ENCODE measurements around the gene DAGLA. TPM values are rescaled to one million over a fixed set of nuclear protein-coding genes. Genes with fewer than 3 reads are reported as not detected.
A peak's percentile ranks its signal among the peaks of the same experiment; 100 is the strongest.

The DAGLA gene
- total RNA-seq, 6 experiments from 2014 or later, result 2.4 to 4.2 (median 3.3) TPM

DNA sequence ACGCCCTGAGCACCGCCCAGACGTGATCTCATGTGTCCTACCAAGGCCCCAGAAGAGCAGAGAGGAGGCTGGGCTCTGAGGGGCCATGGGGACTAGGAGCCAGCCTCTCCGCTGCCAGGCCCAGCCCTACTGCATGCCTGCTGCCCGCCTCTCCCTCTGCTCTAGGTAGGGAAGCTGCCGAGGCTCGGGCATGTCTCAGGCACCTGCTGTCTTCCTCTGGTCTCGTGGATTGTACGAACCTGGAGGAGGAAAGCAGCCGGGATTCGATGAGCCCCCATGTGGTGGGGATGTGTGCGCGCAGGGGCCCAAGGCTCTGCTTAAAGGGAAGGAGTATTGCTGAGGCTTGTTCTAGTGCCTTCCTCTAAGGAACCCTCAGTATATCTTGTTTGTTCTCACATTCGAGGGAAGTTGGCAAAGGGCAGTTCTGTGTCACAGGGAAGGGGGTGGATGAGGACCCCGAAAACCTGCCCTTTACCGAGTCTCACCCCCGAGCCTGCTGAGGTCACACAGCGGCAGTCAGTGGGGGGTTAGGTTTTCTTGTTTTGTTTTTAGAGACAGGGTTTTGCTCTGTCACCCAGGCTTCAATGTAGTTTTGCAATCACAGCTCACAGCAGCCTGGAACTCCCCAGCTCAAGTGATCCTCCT lies 21.2 kb downstream of the DAGLA start:
- TF ChIP-seq, protein P1, sequence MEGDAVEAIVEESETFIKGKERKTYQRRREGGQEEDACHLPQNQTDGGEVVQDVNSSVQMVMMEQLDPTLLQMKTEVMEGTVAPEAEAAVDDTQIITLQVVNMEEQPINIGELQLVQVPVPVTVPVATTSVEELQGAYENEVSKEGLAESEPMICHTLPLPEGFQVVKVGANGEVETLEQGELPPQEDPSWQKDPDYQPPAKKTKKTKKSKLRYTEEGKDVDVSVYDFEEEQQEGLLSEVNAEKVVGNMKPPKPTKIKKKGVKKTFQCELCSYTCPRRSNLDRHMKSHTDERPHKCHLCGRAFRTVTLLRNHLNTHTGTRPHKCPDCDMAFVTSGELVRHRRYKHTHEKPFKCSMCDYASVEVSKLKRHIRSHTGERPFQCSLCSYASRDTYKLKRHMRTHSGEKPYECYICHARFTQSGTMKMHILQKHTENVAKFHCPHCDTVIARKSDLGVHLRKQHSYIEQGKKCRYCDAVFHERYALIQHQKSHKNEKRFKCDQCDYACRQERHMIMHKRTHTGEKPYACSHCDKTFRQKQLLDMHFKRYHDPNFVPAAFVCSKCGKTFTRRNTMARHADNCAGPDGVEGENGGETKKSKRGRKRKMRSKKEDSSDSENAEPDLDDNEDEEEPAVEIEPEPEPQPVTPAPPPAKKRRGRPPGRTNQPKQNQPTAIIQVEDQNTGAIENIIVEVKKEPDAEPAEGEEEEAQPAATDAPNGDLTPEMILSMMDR (IDR thresholded peaks at IDR 0.05), result peak; percentile 58
- H3K9me3 Mint-ChIP-seq, result no peaks in the 10 kb centered on the region
- H3K4me3 Mint-ChIP-seq, result no peak overlapping the region
- H3K27ac Mint-ChIP-seq, result no peak overlapping the region
- H3K27me3 Mint-ChIP-seq (ENCODE audit: insufficient read depth), result peaks cover 1% of the 10 kb centered on the region
- peaks cover 15% of the 10 kb centered on the region for H3K4me1 Mint-ChIP-seq (ENCODE audit: low read depth)
- no peaks in the 10 kb centered on the region for H3K36me3 Mint-ChIP-seq (ENCODE audit: low read depth)
- no peak for DNase-seq

DNA sequence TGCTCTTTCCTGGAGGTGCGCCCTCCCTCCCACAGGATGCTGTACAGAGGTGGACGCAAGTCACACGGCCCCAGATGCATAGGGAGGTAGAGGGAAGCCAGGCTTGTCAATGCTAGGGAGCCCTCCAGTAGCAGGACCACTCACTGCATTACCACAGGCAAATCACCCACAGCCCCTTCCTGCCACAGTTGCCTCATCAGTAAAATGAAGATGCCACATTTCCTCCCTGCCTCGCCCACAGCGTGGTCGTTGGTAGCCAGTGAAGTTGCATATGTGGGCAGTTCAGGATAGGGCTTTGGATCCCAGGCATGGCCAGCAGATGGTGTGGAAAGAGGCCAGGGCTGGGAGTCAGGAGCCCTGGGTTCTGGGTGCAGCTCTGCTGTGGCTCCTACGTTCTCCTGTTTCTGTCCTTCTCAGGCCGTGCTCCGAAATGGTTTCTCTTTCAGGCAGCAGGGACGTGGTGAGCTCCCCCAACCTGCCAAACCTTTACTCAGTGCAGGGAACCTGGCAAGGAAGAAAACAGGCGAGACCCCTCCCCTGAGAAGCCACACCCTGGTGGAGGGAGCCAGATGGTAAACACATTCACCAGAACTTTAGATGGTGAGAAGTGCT lies 22.6 kb downstream of the DAGLA start:
- Mint-ChIP-seq H3K27me3 (ENCODE audit: insufficient read depth) (peaks cover 1% of the 10 kb centered on the region), H3K4me3 (no peak overlapping the region)

DNA sequence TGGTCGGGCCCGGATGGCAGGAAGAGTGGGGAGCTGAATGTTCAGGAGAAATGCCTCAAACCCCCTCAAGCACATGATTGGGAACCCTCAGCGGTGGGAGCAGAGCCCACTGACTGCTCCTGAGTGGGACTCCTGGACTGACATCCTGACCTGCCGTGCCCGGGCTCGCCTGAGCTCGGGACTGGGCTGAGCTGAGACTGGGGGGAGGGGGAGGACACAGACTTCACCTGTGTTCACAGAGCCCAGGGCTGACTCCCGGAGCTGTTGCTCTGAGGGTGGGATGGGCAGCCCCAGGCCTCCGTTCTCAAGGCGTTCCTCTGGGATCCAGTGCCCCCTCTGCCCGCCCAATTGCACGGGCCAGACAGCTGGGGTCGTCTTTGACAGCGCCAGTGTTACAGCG lies 24.6 kb downstream of the DAGLA start:
- Mint-ChIP-seq H3K27me3 (ENCODE audit: insufficient read depth) (peaks cover 3% of the 10 kb centered on the region), H3K4me1 (ENCODE audit: low read depth) (peaks cover 14% of the 10 kb centered on the region), H3K4me3 (no peak overlapping the region), H3K27ac (no peak overlapping the region), H3K9me3 (no peaks in the 10 kb centered on the region), H3K36me3 (ENCODE audit: low read depth) (no peaks in the 10 kb centered on the region)
- no peak for DNase-seq
- TF ChIP-seq, protein P1 (IDR thresholded peaks at IDR 0.05), result no peak

More for the DNA sequence above, 22.6 kb downstream of the DAGLA start:
- TF ChIP-seq, protein P1 (IDR thresholded peaks at IDR 0.05), result no peak
- Mint-ChIP-seq H3K4me1 (ENCODE audit: low read depth) (peaks cover 15% of the 10 kb centered on the region), H3K9me3 (no peaks in the 10 kb centered on the region), H3K27ac (no peak overlapping the region), H3K36me3 (ENCODE audit: low read depth) (no peaks in the 10 kb centered on the region)
- DNase-seq, result no peak

DNA sequence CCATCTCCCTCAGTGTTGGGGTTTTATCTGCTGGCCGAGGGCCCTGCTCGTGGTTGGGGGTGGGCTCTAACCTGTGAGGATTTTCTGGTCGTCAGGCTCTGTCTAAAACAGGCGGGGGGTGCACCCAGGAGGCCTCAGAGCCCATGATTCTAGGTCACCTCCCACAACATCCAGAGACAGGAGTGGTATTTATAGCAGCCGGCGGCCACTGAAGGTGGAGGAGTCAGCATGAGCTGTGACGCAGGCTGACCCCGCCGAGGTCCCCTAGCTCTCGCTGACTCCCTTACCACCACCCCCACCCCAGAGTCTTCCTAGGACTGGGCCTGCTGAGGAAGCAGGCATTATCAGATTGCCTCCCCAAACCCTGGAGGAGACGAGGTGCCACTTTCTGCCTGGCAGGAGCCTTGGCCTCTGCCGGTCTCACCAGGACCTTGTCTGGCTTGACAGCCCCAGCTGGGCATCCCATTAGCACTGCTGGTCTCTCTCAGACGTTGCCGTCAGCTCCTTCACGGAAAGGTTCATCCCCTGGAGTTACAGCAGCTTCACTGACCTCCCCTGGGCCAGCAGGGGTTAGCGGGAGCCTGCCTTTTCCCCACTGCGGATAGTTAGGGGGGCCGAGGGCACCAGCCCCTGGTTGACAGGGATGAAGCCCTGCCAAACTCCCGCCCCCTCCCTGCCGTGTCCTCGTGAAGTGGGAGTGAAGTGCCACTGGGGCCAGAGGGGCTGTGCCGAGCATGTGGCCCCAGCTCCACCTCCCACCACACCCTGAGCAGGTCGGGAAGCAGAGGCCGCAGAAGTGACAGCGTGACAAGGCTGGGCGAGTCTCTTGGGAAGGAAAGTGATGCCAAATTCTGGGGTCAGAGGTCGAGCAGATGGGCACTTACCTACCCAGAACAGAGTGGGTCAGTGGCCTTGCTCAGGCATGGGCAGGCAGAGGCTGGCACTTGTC lies 26.5 kb downstream of the DAGLA start:
- no peak for DNase-seq
- no peak overlapping the region for H3K4me3 Mint-ChIP-seq
- no peaks in the 10 kb centered on the region for H3K36me3 Mint-ChIP-seq (ENCODE audit: low read depth)
- TF ChIP-seq, protein P1 (IDR thresholded peaks at IDR 0.05), result no peak
- no peaks in the 10 kb centered on the region for H3K9me3 Mint-ChIP-seq
- peaks cover 6% of the 10 kb centered on the region for H3K27me3 Mint-ChIP-seq (ENCODE audit: insufficient read depth)
- H3K27ac Mint-ChIP-seq, result no peak overlapping the region
- H3K4me1 Mint-ChIP-seq (ENCODE audit: low read depth), result no peaks in the 10 kb centered on the region

DNA sequence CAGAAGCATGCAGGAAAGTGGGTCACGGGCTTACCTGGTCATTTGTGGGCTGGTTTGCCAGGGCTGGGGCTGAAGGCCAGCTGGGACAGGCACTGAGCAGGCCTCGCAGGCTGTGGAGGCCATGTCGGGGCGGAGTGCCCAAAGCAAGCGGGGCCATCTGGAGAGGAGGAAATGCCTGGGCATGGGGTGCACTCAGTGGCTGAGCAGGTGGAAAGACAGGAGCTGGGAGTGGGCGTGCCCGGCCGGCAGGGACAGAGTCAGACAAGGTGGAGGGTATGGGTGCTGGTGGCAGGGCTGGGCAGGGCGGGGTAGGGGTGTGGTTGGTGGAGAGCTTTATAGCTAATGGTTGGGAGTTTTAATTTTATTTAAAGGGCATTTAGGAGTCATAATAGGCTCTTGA lies 27.4 kb downstream of the DAGLA start:
- Mint-ChIP-seq H3K36me3 (ENCODE audit: low read depth) (no peaks in the 10 kb centered on the region), H3K4me1 (ENCODE audit: low read depth) (no peaks in the 10 kb centered on the region), H3K9me3 (no peaks in the 10 kb centered on the region), H3K27me3 (ENCODE audit: insufficient read depth) (peaks cover 6% of the 10 kb centered on the region), H3K4me3 (no peak overlapping the region), H3K27ac (no peak overlapping the region)
- TF ChIP-seq, protein P1 (IDR thresholded peaks at IDR 0.05), result no peak
- DNase-seq, result no peak
